Measurements from ENCODE around the gene TPRN.
A peak's percentile ranks its signal among the peaks of the same experiment; 100 is the strongest.

Gene TPRN

GRCh38 chr9:137165250-137165836, 35.2 kb downstream of the TPRN start:
- Mint-ChIP-seq H3K4me1 (no peaks in the 10 kb centered on the region), H3K36me3 (ENCODE audit: low read depth) (no peaks in the 10 kb centered on the region), H3K4me3 (no peak overlapping the region), H3K27me3 (ENCODE audit: low read depth, poor library complexity) (peaks cover 94% of the 10 kb centered on the region), H3K9me3 (no peaks in the 10 kb centered on the region), H3K27ac (no peak overlapping the region)
- no peak for DNase-seq
- no peak for TF ChIP-seq CTCF (IDR thresholded peaks at IDR 0.05)

DNA sequence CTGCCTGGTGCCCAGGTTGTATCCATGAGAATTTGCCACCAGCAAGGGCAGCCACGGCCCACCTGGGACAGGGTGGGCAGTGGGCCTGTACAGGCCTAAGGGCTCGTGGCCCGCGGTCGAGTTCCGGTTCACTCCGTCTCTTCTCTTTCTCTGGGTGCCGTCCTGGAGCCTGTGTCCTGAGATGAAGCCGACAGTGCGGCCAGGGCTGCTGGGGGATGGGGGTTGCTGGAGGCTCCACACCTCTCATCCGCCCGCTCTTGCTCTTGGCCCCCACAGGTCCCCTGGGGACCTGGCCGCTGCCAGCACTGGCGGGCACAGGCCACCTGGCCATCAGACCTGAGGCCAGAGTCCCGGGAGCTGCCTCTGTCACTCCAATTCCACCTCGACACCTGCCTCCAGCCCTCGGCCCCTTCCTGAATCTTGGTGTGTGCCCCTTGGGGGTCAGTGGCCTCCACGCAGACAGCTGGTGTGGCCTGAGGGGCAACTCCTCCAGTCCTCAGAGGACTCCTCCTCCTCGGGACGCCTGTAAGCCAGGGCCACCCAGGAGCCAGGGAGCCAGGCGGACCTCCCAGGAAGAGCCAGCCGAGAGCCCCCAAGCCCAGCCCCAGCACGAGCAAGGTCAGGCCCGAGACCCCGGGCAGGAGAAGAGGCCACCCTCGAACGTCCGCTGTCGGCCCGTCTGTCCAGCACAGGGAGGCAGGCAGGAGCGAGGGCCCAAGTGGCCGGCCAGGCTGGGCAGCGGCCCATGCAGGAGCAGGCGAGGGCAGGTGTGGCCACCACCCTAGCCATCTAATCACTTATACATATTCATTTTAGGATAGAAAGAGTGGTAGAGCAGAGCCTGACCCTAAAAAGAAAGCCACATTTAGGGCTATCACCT, 35.9 kb downstream of the TPRN start:
- no peak overlapping the region for H3K27ac Mint-ChIP-seq
- peaks cover 95% of the 10 kb centered on the region for H3K27me3 Mint-ChIP-seq (ENCODE audit: low read depth, poor library complexity)
- TF ChIP-seq CTCF (IDR thresholded peaks at IDR 0.05) = no peak
- H3K4me3 Mint-ChIP-seq = no peak overlapping the region
- H3K36me3 Mint-ChIP-seq (ENCODE audit: low read depth) = no peaks in the 10 kb centered on the region
- no peaks in the 10 kb centered on the region for H3K4me1 Mint-ChIP-seq
- DNase-seq = no peak
- no peaks in the 10 kb centered on the region for H3K9me3 Mint-ChIP-seq

- H3K9me3 Mint-ChIP-seq = no peaks in the 10 kb centered on the region
- H3K4me3 Mint-ChIP-seq = peak overlapping the region; percentile 71
- H3K27me3 Mint-ChIP-seq (ENCODE audit: low read depth, poor library complexity) = peaks cover 100% of the 10 kb centered on the region
- no peak overlapping the region for H3K27ac Mint-ChIP-seq
- no peaks in the 10 kb centered on the region for H3K36me3 Mint-ChIP-seq (ENCODE audit: low read depth)
- no peak for DNase-seq
- TF ChIP-seq CTCF (IDR thresholded peaks at IDR 0.05) = no peak
- no peaks in the 10 kb centered on the region for H3K4me1 Mint-ChIP-seq
These were observed 36.7 kb downstream of the TPRN start for GRCh38 chr9:137163805-137164204.

GRCh38 chr9:137163365-137163715, 37.2 kb downstream of the TPRN start:
- Mint-ChIP-seq H3K36me3 (ENCODE audit: low read depth) (no peaks in the 10 kb centered on the region), H3K27ac (no peak overlapping the region), H3K4me1 (no peaks in the 10 kb centered on the region), H3K27me3 (ENCODE audit: low read depth, poor library complexity) (peaks cover 100% of the 10 kb centered on the region), H3K9me3 (no peaks in the 10 kb centered on the region), H3K4me3 (peak overlapping the region; percentile 71)
- TF ChIP-seq CTCF (IDR thresholded peaks at IDR 0.05) = no peak
- DNase-seq = no peak

DNA sequence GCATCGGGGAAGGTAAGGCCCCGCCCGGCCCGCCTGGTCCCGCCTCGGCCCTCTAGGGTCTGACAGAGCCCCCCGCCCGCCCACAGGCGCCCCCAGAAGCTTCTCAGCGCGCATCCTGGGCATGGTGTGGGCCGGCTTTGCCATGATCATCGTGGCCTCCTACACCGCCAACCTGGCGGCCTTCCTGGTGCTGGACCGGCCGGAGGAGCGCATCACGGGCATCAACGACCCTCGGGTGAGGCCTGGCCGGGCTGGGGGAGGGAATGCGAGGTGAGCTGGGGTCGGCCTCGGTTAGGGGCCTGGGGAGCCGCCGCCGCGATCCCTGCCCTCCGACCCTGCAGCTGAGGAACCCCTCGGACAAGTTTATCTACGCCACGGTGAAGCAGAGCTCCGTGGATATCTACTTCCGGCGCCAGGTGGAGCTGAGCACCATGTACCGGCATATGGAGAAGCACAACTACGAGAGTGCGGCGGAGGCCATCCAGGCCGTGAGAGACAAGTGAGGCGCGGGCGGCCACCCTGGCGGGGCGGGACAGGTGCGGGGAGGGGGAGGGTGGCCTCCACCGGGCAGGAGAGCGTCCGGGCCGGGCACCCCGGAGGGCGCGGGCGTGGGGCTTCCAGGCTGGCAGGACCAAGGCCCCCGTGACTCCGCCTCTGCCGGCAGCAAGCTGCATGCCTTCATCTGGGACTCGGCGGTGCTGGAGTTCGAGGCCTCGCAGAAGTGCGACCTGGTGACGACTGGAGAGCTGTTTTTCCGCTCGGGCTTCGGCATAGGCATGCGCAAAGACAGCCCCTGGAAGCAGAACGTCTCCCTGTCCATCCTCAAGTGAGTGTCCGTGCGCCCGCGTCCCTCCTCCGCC, 37.8 kb downstream of the TPRN start:
- Mint-ChIP-seq H3K9me3 (no peaks in the 10 kb centered on the region), H3K4me3 (peak overlapping the region; percentile 71), H3K36me3 (ENCODE audit: low read depth) (no peaks in the 10 kb centered on the region), H3K27me3 (ENCODE audit: low read depth, poor library complexity) (peaks cover 100% of the 10 kb centered on the region), H3K4me1 (no peaks in the 10 kb centered on the region), H3K27ac (no peak overlapping the region)
- no peak for TF ChIP-seq CTCF (IDR thresholded peaks at IDR 0.05)
- DNase-seq = peak; percentile 40
